SH-SY5Y (cell line): Measurements from ENCODE around the gene ZBED4.

Experiments used
- GATA2 ChIP-seq: IDR thresholded peaks from 2 replicates; pipeline ENCODE4 v1.6.1; 2011; ENCODE audit warnings: mild to moderate bottlenecking, low read depth, low read length
- GATA3 ChIP-seq: IDR thresholded peaks from 2 replicates; pipeline ENCODE4 v1.6.1; 2011; ENCODE audit warnings: low read depth, mild to moderate bottlenecking, low read length, moderate library complexity

- no peak for TF ChIP-seq GATA3
- no peak for TF ChIP-seq GATA2
These were observed 13.0 kb downstream of the ZBED4 start for GRCh38 chr22:49866646-49867045.
